Cardiac muscle cell (in vitro differentiated cells and primary cell): ENCODE data around the gene FBXO40. TPM values are rescaled to one million over a fixed set of nuclear protein-coding genes. Genes with fewer than 3 reads are reported as not detected.

ENCODE experiments used
- DNase-seq, 2 donors: peaks; one replicate each; pipeline versions ENCODE4 v3.0.0 to v3.0.0-alpha.2; 2010 to 2017; ENCODE audit warnings: low read depth in 1 of 2, low spot score in 1 of 2
- H3K27ac ChIP-seq: fragments of 200-600 bp; sonication (generic); 2 replicates; pipeline ENCODE4 v1.5.1; 2016
- H3K27me3 ChIP-seq: fragments of 200-600 bp; sonication (generic); 2 replicates; pipeline ENCODE4 v1.6.0; 2016; ENCODE audit warnings: control low read depth
- H3K36me3 ChIP-seq: fragments of 200-600 bp; sonication (generic); 2 replicates; pipeline ENCODE4 v1.5.1; 2016; ENCODE audit warnings: control low read depth
- H3K4me1 ChIP-seq: fragments of 200-600 bp; sonication (generic); 2 replicates; pipeline ENCODE4 v1.8.1; 2017; ENCODE audit warnings: low read depth, mild to moderate bottlenecking, mixed run types
- H3K4me3 ChIP-seq: fragments of 200-600 bp; sonication (generic); 2 replicates; pipeline ENCODE4 v1.5.1; 2016; ENCODE audit warnings: mild to moderate bottlenecking
- H3K9me3 ChIP-seq: fragments of 200-600 bp; sonication (generic); 2 replicates; pipeline ENCODE4 v1.5.1; 2017; ENCODE audit warnings: low read depth, mild to moderate bottlenecking, control low read depth
- CTCF ChIP-seq: IDR thresholded peaks from 2 replicates; pipeline ENCODE4 v1.5.1; 2012; ENCODE audit warnings: low read depth, mild to moderate bottlenecking, low read length
- polyA plus RNA-seq: library from polyadenylated mRNA; unstranded; fragments of >200 nt; fragmentation: Nextera tagmentation; extraction: Ambion mirVana; gene quantifications from 2 replicates; pipeline ENCODE4 v1.2.1, GENCODE V29; 2016
- total RNA-seq: library from RNA; depleted of rRNA; stranded (reverse); fragments of >200 nt; gene quantifications from 2 replicates; pipeline ENCODE4 v1.2.3, GENCODE V29; 2016

Gene FBXO40
- 7.3 and 18.0 TPM in 2 replicates for total RNA-seq
- polyA plus RNA-seq: 6.5 and 10.3 TPM in 2 replicates

GRCh38 chr3:121592856-121593702, at the start of gene FBXO40:
FBXO40 (plus strand) TSS chr3:121593379; CDS start chr3:121620576, 27,197 bp downstream.
- Histone ChIP-seq H3K9me3 (no peaks in the 10 kb centered on the region), H3K27me3 (no peaks in the 10 kb centered on the region), H3K27ac (peak within 1 kb of the TSS; percentile 85), H3K4me1 (peaks cover 40% of the 10 kb centered on the region), H3K4me3 (peak within 1 kb of the TSS; percentile 13), H3K36me3 (no peaks in the 10 kb centered on the region)
- peak; percentile 2 to 72 for DNase-seq
- TF ChIP-seq CTCF: no peak

- no peak for TF ChIP-seq CTCF
- H3K4me1 ChIP-seq: no peaks in the 10 kb centered on the region
- no peak overlapping the region for H3K27ac ChIP-seq
- H3K36me3 ChIP-seq: no peaks in the 10 kb centered on the region
- DNase-seq: peak; percentile 1 to 12
- H3K4me3 ChIP-seq: peak overlapping the region; percentile 53
- H3K27me3 ChIP-seq: no peaks in the 10 kb centered on the region
- H3K9me3 ChIP-seq: no peaks in the 10 kb centered on the region
These were observed 48.1 kb upstream of the FBXO40 start for GRCh38 chr3:121545049-121545573.

GRCh38 chr3:121545574-121546455, 47.4 kb upstream of the FBXO40 start, which contains the start of gene POLQ:
POLQ (minus strand) TSS chr3:121545988; CDS start chr3:121545877, 111 bp downstream.
- TF ChIP-seq CTCF: no peak
- no peaks in the 10 kb centered on the region for H3K9me3 ChIP-seq
- peak within 1 kb of the TSS; percentile 53 for H3K27ac ChIP-seq
- peak within 1 kb of the TSS; percentile 53 for H3K4me3 ChIP-seq
- no peaks in the 10 kb centered on the region for H3K27me3 ChIP-seq
- no peaks in the 10 kb centered on the region for H3K36me3 ChIP-seq
- no peaks in the 10 kb centered on the region for H3K4me1 ChIP-seq
- peak; percentile 93 to 97 for DNase-seq

DNA sequence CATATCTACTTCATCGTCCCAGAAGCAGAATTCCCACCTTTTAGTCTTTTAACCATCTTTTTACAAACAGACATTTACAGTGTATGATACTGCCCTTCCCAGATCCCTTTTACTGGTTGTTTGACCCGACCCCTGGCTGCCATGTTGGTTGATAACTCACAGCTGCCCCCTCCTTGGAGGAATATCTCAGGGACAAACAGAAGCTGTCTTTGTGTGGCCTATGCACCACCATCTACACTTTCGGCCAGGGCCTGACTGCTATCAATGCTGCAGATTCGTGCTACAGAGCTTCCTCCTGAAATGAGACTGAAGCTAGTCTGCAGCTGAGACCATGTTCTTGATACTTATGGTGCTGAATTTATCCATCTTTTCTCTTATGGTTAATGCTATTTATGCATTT, 40.8 kb upstream of the FBXO40 start:
- TF ChIP-seq CTCF: no peak
- H3K27me3 ChIP-seq: no peaks in the 10 kb centered on the region
- H3K4me1 ChIP-seq: peaks cover 7% of the 10 kb centered on the region
- H3K27ac ChIP-seq: no peak overlapping the region
- no peak overlapping the region for H3K4me3 ChIP-seq
- peak in 1 of 2 donors; percentile 19 for DNase-seq
- no peaks in the 10 kb centered on the region for H3K36me3 ChIP-seq
- no peaks in the 10 kb centered on the region for H3K9me3 ChIP-seq

- DNase-seq: no peak
- Histone ChIP-seq H3K4me3 (no peak overlapping the region), H3K4me1 (peaks cover 7% of the 10 kb centered on the region), H3K27ac (no peak overlapping the region), H3K9me3 (no peaks in the 10 kb centered on the region), H3K36me3 (no peaks in the 10 kb centered on the region), H3K27me3 (no peaks in the 10 kb centered on the region)
- TF ChIP-seq CTCF: no peak
These were observed 40.4 kb upstream of the FBXO40 start for GRCh38 chr3:121552797-121553196.
